SJSA1 (cell line): ENCODE results near the gene CWH43. TPM values are rescaled to one million over a fixed set of nuclear protein-coding genes. Genes with fewer than 3 reads are reported as not detected.
"Not testable (repeated sequence)": the region's sequence is repeated elsewhere in the genome, so short reads cannot be mapped to it uniquely, and the experiment has no call there.

ENCODE experiments used
- DNase-seq, 2 experiments: peaks; one replicate each; pipeline ENCODE4 v3.0.0-alpha.2; 2015 to 2020; ENCODE audit warnings: low spot score in 2 of 2, low read depth in 1 of 2
- H3K27ac ChIP-seq: fragments of 250-450 bp; sonication (Bioruptor Pico); 2 replicates; pipeline ENCODE4 v1.5.1; 2020; ENCODE audit warnings: mild to moderate bottlenecking, moderate library complexity
- H3K27me3 ChIP-seq: fragments of 250-450 bp; sonication (Bioruptor Pico); replicated peaks from 2 replicates; pipeline ENCODE4 v1.5.1; 2020; ENCODE audit warnings: mild to moderate bottlenecking, moderate library complexity
- H3K36me3 ChIP-seq: fragments of 250-450 bp; sonication (Bioruptor Pico); 2 replicates; pipeline ENCODE4 v1.5.1; 2020; ENCODE audit warnings: mild to moderate bottlenecking
- H3K4me1 ChIP-seq: fragments of 250-450 bp; sonication (Bioruptor Pico); replicated peaks from 2 replicates; pipeline ENCODE4 v1.6.1; 2021; ENCODE audit warnings: mild to moderate bottlenecking
- H3K4me3 ChIP-seq: fragments of 250-450 bp; sonication (Bioruptor Pico); 2 replicates; pipeline ENCODE4 v1.5.1; 2020; ENCODE audit warnings: mild to moderate bottlenecking
- H3K9me3 ChIP-seq: fragments of 250-450 bp; sonication (Bioruptor Pico); replicated peaks from 2 replicates; pipeline ENCODE4 v1.5.1; 2020; ENCODE audit warnings: mild to moderate bottlenecking
- total RNA-seq: library from RNA; depleted of rRNA; stranded (reverse); fragments of >200 nt; shearing (Covaris generic); gene quantifications from 2 replicates; pipeline ENCODE4 v1.2.3, GENCODE V29; 2014

The CWH43 gene
- total RNA-seq, 1 experiment from 2014 or later = not detected

DNA sequence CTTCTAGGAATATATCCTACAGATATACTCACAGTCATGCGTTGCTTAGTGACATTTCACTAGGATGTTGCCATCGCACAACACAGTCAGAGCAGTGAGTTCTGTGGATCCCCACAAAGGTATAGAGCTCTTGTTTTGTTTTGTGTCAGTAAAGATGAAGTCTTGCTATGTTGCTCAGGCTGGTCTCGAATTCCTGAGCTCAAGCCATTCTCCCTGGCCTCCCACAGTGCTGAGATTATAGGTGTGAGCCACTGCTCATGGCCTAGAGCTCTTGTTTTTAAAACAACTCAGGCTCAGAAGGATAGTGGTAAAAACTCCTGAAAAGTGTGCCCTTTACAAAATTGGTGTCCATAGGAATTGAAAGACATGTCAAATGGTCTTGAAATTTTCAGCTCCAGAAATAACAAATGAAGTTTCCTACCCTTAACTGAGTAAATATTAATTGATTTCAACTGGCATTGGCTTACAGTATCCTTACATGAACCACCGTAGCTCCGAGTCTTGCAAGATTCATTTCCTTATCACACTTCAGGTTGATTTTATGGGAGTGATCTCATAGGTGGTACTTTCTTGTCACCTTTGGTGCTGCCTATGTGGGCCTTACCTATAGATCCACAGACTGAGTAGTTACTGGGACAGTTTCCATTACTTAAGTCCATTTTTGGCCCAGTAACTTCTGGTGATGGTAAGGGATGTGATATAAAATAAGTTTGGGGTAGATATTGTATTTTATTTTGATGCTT, 3.6 kb downstream of the CWH43 start:
- Histone ChIP-seq H3K36me3 (no peaks in the 10 kb centered on the region), H3K27ac (no peak overlapping the region), H3K27me3 (peaks cover 4% of the 10 kb centered on the region; the same call in 1 of the 2 replicates), H3K4me3 (no peak overlapping the region), H3K4me1 (no peaks in the 10 kb centered on the region), H3K9me3 (no peaks in the 10 kb centered on the region)
- DNase-seq = no peak

GRCh38 chr4:48991357-48991756, 5.3 kb downstream of the CWH43 start:
- no peaks in the 10 kb centered on the region for H3K4me1 ChIP-seq
- no peak overlapping the region for H3K27ac ChIP-seq
- no peak for DNase-seq
- H3K9me3 ChIP-seq = no peaks in the 10 kb centered on the region
- no peaks in the 10 kb centered on the region for H3K36me3 ChIP-seq
- H3K27me3 ChIP-seq = no peaks in the 10 kb centered on the region
- H3K4me3 ChIP-seq = no peak overlapping the region

GRCh38 chr4:48997962-48998361, 11.9 kb downstream of the CWH43 start:
- Histone ChIP-seq H3K4me3 (no peak overlapping the region), H3K9me3 (no peaks in the 10 kb centered on the region), H3K4me1 (no peaks in the 10 kb centered on the region), H3K27me3 (no peaks in the 10 kb centered on the region), H3K27ac (no peak overlapping the region), H3K36me3 (no peaks in the 10 kb centered on the region)
- DNase-seq = no peak

DNA sequence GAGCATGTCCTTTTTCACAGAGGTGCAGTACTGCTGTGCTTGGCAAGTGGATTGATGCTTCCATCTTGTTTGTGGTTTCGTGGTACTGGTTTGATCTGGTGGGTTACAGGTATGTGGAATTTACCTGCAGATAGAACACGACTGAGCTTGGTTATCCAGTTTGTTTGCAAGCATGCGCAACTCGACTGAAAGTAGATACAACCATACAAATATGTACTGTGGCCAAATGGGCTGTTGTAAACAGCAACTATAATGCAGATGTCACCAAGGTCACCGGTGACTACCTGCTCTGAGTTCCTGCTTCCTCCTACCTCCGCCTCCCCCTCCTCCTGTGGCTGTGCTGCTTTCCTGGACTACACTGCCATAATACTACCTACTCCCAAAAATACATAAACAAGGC, 12.4 kb downstream of the CWH43 start:
- Histone ChIP-seq H3K27ac (no peak overlapping the region), H3K4me1 (no peaks in the 10 kb centered on the region), H3K9me3 (no peaks in the 10 kb centered on the region), H3K4me3 (no peak overlapping the region), H3K36me3 (no peaks in the 10 kb centered on the region), H3K27me3 (no peaks in the 10 kb centered on the region)
- no peak for DNase-seq

GRCh38 chr4:49000806-49001205, 14.7 kb downstream of the CWH43 start:
- Histone ChIP-seq H3K9me3 (no peaks in the 10 kb centered on the region), H3K27ac (no peak overlapping the region), H3K4me3 (no peak overlapping the region), H3K36me3 (no peaks in the 10 kb centered on the region), H3K4me1 (no peaks in the 10 kb centered on the region), H3K27me3 (no peaks in the 10 kb centered on the region)
- DNase-seq = no peak

DNA sequence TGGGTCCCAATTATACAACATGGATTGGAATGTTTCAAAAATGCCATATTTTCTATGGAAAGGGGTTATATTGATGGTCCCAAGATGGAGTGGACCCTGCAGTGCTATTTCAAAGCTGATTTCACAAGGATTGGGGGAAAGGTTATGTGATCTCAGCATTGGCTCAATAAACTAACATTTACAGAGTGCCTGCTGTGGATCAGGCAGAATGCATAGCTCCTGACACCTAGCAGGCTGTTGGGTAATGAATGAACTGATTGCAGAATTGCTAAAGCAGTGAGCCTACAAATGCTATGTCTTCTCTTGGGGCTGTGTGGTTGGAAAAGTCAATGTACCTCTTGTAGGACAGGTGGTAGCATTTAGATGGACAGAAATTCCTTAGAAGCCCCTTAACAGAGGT, 16.9 kb downstream of the CWH43 start:
- no peak for DNase-seq
- no peaks in the 10 kb centered on the region for H3K9me3 ChIP-seq
- no peaks in the 10 kb centered on the region for H3K27me3 ChIP-seq
- H3K27ac ChIP-seq = no peak overlapping the region
- H3K4me1 ChIP-seq = no peaks in the 10 kb centered on the region
- no peaks in the 10 kb centered on the region for H3K36me3 ChIP-seq
- H3K4me3 ChIP-seq = no peak overlapping the region

GRCh38 chr4:49018718-49019295, 32.7 kb downstream of the CWH43 start:
- DNase-seq = no peak
- Histone ChIP-seq H3K27ac (no peak overlapping the region), H3K4me3 (no peak overlapping the region), H3K27me3 (no peaks in the 10 kb centered on the region), H3K9me3 (no peaks in the 10 kb centered on the region), H3K36me3 (no peaks in the 10 kb centered on the region), H3K4me1 (no peaks in the 10 kb centered on the region)

GRCh38 chr4:49032440-49033161, 46.5 kb downstream of the CWH43 start:
- Histone ChIP-seq H3K27me3 (no peaks in the 10 kb centered on the region), H3K4me3 (no peak overlapping the region), H3K9me3 (no peaks in the 10 kb centered on the region), H3K36me3 (no peaks in the 10 kb centered on the region), H3K27ac (no peak overlapping the region), H3K4me1 (no peaks in the 10 kb centered on the region)
- DNase-seq = peak in 1 of 2 experiments; percentile 2

- H3K36me3 ChIP-seq = no peaks in the 10 kb centered on the region
- H3K4me3 ChIP-seq = no peak overlapping the region
- no peak overlapping the region for H3K27ac ChIP-seq
- H3K9me3 ChIP-seq = no peaks in the 10 kb centered on the region
- no peaks in the 10 kb centered on the region for H3K27me3 ChIP-seq
- H3K4me1 ChIP-seq = no peaks in the 10 kb centered on the region
- DNase-seq = no peak
These were observed 50.5 kb downstream of the CWH43 start for GRCh38 chr4:49036528-49036927.

DNA sequence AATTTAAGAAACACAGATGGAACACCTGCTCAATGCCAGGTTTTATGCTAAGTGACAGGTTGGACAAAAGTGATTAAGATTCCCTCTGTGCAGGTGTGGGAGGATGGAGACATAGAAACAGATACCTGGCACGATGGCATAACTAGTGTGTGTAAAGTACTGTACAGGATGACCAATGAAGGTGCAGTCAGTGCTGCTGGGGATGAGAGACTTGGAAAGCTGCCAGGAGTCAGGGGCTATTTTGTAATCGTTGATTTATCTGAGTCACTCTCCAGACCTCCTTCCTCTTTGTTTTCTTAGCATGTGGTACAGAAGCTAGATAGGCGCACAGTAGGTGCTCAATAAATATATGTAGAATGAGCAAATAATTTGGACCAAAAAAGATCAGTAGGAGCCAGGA, 58.2 kb downstream of the CWH43 start:
- H3K27ac ChIP-seq = no peak overlapping the region
- H3K4me1 ChIP-seq = no peaks in the 10 kb centered on the region

DNA sequence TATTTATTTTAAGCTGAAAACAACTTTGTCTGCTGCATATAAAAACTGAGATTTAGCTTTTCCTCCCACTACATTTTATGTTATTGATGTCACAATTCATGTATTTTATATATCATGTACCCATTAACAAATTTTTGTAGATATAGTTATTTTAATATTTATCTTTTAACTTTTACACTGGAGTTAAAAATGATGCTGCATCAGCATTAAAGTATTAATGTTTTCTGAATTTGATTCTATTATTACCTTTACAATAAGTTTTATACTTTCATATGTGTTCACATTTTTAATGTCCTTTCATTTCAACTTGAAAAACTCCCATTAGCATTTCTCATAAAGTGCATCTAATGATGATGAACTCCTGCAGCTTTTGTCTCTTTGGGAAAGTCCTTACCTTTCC, 72.2 kb downstream of the CWH43 start:
- Histone ChIP-seq H3K36me3 (no peaks in the 10 kb centered on the region), H3K4me3 (no peak overlapping the region), H3K27ac (no peak overlapping the region), H3K27me3 (no peaks in the 10 kb centered on the region), H3K9me3 (no peaks in the 10 kb centered on the region), H3K4me1 (no peaks in the 10 kb centered on the region)
- DNase-seq = no peak

More for the DNA sequence above, 58.2 kb downstream of the CWH43 start:
- Histone ChIP-seq H3K27me3 (no peaks in the 10 kb centered on the region), H3K36me3 (no peaks in the 10 kb centered on the region), H3K9me3 (no peaks in the 10 kb centered on the region), H3K4me3 (no peak overlapping the region)
- DNase-seq = no peak

DNA sequence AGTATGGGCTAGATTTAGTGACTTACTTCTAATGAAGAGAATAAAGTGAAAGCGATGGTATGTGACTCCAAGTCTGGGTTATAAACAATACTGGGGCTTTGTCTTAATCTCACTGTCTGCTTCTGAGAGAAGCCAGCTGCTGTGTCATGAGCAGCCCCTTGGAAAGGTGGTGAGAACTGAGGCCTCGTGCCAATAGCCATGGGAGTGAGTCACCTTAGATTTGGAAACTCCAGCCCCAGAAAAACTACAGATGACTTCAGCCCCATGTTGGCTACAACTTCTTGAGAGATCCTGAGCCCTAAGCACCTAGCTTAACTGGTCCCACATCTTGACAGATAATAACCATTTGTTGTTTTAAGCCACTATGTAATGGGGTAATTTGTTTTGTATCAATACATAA, 77.6 kb downstream of the CWH43 start:
- no peaks in the 10 kb centered on the region for H3K36me3 ChIP-seq
- H3K9me3 ChIP-seq = no peaks in the 10 kb centered on the region
- no peak for DNase-seq
- H3K27me3 ChIP-seq = no peaks in the 10 kb centered on the region
- H3K27ac ChIP-seq = no peak overlapping the region
- no peak overlapping the region for H3K4me3 ChIP-seq
- no peaks in the 10 kb centered on the region for H3K4me1 ChIP-seq

- not testable (repeated sequence) for H3K4me3 ChIP-seq
These were observed 86.1 kb downstream of the CWH43 start for GRCh38 chr4:49072196-49072595.

GRCh38 chr4:49091883-49092282, 105.8 kb downstream of the CWH43 start:
- not testable (repeated sequence) for H3K4me1 ChIP-seq, H3K27me3 ChIP-seq, DNase-seq, H3K27ac ChIP-seq, H3K36me3 ChIP-seq, H3K9me3 ChIP-seq, H3K4me3 ChIP-seq

More at GRCh38 chr4:49072196-49072595, 86.1 kb downstream of the CWH43 start:
- not testable (repeated sequence) for H3K27me3 ChIP-seq, H3K4me1 ChIP-seq, H3K9me3 ChIP-seq, DNase-seq, H3K27ac ChIP-seq, H3K36me3 ChIP-seq
